ENCODE measurements around the gene ELP2. TPM values are rescaled to one million over a fixed set of nuclear protein-coding genes. Genes with fewer than 3 reads are reported as not detected.

The ELP2 gene
- total and polyA plus RNA-seq, 2 of the 8 experiments (the other 6 are each of a cell fraction or from before 2014, with no cell fraction given), result 55.8 to 165 TPM

DNA sequence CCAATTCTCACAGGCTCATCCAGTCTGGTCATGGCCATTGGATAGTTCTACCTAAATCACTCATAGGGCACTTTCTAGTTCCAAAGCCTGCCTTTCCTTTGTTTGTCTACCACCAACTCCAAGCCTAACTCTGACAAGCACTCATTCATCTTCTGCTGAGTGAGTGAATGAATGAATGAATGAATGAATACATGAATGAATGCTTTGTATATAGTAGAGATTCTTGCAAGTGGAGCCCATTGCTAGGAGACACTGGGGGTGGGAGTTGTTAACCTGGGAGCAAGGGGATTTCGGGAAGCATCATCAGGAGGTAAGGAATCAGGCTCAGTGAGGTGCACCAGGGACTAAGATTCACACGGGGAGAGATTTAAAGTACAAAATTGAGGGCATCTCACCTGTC is 54.3 kb downstream of the ELP2 start:
- Histone ChIP-seq H4K20me1 (replicated peaks in 1 of 2; ENCODE audit: control insufficient read depth in 1 of 2, insufficient read depth in 2 of 2, low read length in 2 of 2) (no peaks in the 10 kb centered on the region), H3K4me1 (replicated peaks in 1 of 4; ENCODE audit: control insufficient read depth in 3 of 4, insufficient read depth in 4 of 4, low read length in 3 of 4) (peaks cover 1 to 11% (median 8%) of the 10 kb centered on the region in 4 experiments), H3K79me1 (ENCODE audit: low read depth, low read length) (no peaks in the 10 kb centered on the region), H2AK5ac (ENCODE audit: low read depth, low read length) (no peak overlapping the region), H2BK15ac (ENCODE audit: low read length) (no peak overlapping the region), H3K18ac (ENCODE audit: extremely low read depth, low read length) (no peak overlapping the region), H4K91ac (replicated peaks; ENCODE audit: insufficient read length, low read length) (no peak overlapping the region), H3K4me3 (ENCODE audit: extremely low read depth in 1 of 4, insufficient read depth in 2 of 4, low read depth in 3 of 4, low read length in 4 of 4) (no peak overlapping the region), H2BK12ac (ENCODE audit: low read depth, low read length) (no peak overlapping the region), H3K27ac (ENCODE audit: low read depth, low read length) (no peak overlapping the region), H3K14ac (ENCODE audit: insufficient read length) (no peak overlapping the region), H4K5ac (ENCODE audit: insufficient read length, low read depth, low read length) (no peak overlapping the region), H3K23me2 (ENCODE audit: low read depth, low read length) (peaks cover 15% of the 10 kb centered on the region; the same call in 1 of the 2 replicates), H3K27me3 (replicated peaks in 1 of 4; ENCODE audit: control insufficient read depth in 3 of 4, extremely low read depth in 1 of 4, insufficient read depth in 3 of 4, low read length in 3 of 4) (peaks cover 0 to 38% (median 26%) of the 10 kb centered on the region in 4 experiments; a peak in 6 of 7 replicates), H3K9me3 (ENCODE audit: insufficient read depth in 2 of 2, low read depth in 1 of 2, low read length in 1 of 2) (no peaks in the 10 kb centered on the region), H3K79me2 (ENCODE audit: control insufficient read depth in 1 of 2, insufficient read depth in 2 of 2, low read length in 2 of 2) (peaks cover 0 to 1% of the 10 kb centered on the region in 2 experiments; a peak in 1 of 4 replicates), H3K4ac (replicated peaks; ENCODE audit: insufficient read length, low read depth, low read length) (no peak overlapping the region), H4K8ac (ENCODE audit: extremely low read depth, insufficient read depth, low read length) (no peak overlapping the region), H3K9ac (replicated peaks in 1 of 4; ENCODE audit: extremely low read depth in 1 of 4, low read depth in 3 of 4, low read length in 3 of 4) (no peak overlapping the region), H3K4me2 (ENCODE audit: insufficient read depth in 1 of 2, low read depth in 2 of 2, low read length in 2 of 2) (no peak overlapping the region), H3K36me3 (ENCODE audit: control insufficient read depth in 2 of 4, insufficient read depth in 4 of 4, low read length in 3 of 4) (no peaks in the 10 kb centered on the region), H2BK20ac (ENCODE audit: low read length) (no peak overlapping the region), H2BK5ac (ENCODE audit: low read depth, low read length) (no peak overlapping the region), H2BK120ac (replicated peaks; ENCODE audit: low read depth, low read length) (no peak overlapping the region), H2AFZ (ENCODE audit: low read length) (no peak overlapping the region), H3K56ac (replicated peaks; ENCODE audit: insufficient read length, low read depth, low read length) (no peak overlapping the region), H3K23ac (ENCODE audit: insufficient read length) (no peak overlapping the region)
- ChIA-PET CTCF (ENCODE audit: partially characterized antibody) (interaction anchor here (6.7 kb wide), 1 partner anchor 100 kb away, joined by 35 read pairs; no protein-coding TSS in a partner anchor), POLR2A (ENCODE audit: partially characterized antibody) (interaction anchor here (0.6 to 6.6 kb wide), 4 partner anchors 15 to 103 kb away, joined by 3 to 56 read pairs (median 4); no protein-coding TSS in a partner anchor)
- no peak for FAIRE-seq
- DNase-seq (ENCODE audit: low read depth in 1 of 2, low spot score in 2 of 2), result no peak
- 89% methylated on average over 2 of the region's 2 CpGs; no CpG with 5 or more reads in 1 of the 2 experiments for WGBS, 2 experiments (ENCODE audit: extremely low coverage in 1 of 2, insufficient coverage in 1 of 2, insufficient read length in 1 of 2, insufficient replicate concordance in 2 of 2, low coverage in 1 of 2, low lambda C conversion rate in 2 of 2, missing lambda C conversion rate in 1 of 2)
- no peak for TF ChIP-seq SP1 (IDR thresholded peaks at IDR 0.05; ENCODE audit: low read depth, low read length)
- TF ChIP-seq, protein P1, sequence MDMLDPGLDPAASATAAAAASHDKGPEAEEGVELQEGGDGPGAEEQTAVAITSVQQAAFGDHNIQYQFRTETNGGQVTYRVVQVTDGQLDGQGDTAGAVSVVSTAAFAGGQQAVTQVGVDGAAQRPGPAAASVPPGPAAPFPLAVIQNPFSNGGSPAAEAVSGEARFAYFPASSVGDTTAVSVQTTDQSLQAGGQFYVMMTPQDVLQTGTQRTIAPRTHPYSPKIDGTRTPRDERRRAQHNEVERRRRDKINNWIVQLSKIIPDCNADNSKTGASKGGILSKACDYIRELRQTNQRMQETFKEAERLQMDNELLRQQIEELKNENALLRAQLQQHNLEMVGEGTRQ (IDR thresholded peaks at IDR 0.05; ENCODE audit: low read length), result no peak
- no peak for TF ChIP-seq CBX8 (IDR thresholded peaks at IDR 0.05; ENCODE audit: borderline replicate concordance, low read depth, low read length)
- no peak for TF ChIP-seq TAF1 (IDR thresholded peaks at IDR 0.05; ENCODE audit: low read depth, low read length)
- no peak for TF ChIP-seq SUZ12 (IDR thresholded peaks at IDR 0.05; ENCODE audit: low read length)
- TF ChIP-seq TBP (IDR thresholded peaks at IDR 0.05; ENCODE audit: low read depth, low read length), result no peak
- TF ChIP-seq, protein P2, sequence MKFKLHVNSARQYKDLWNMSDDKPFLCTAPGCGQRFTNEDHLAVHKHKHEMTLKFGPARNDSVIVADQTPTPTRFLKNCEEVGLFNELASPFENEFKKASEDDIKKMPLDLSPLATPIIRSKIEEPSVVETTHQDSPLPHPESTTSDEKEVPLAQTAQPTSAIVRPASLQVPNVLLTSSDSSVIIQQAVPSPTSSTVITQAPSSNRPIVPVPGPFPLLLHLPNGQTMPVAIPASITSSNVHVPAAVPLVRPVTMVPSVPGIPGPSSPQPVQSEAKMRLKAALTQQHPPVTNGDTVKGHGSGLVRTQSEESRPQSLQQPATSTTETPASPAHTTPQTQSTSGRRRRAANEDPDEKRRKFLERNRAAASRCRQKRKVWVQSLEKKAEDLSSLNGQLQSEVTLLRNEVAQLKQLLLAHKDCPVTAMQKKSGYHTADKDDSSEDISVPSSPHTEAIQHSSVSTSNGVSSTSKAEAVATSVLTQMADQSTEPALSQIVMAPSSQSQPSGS (IDR thresholded peaks at IDR 0.05; ENCODE audit: low read length), result no peak
- TF ChIP-seq, protein P3, sequence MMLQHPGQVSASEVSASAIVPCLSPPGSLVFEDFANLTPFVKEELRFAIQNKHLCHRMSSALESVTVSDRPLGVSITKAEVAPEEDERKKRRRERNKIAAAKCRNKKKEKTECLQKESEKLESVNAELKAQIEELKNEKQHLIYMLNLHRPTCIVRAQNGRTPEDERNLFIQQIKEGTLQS (IDR thresholded peaks at IDR 0.05; ENCODE audit: insufficient read depth, low read depth, low read length), result no peak
- TF ChIP-seq JUND (IDR thresholded peaks at IDR 0.05; ENCODE audit: low read length), result no peak
- TF ChIP-seq GABPA (IDR thresholded peaks at IDR 0.05; ENCODE audit: borderline replicate concordance, insufficient read depth, low read length), result no peak
- no peak for TF ChIP-seq BCL11A (IDR thresholded peaks at IDR 0.05; ENCODE audit: low read depth in 2 of 2, low read length in 2 of 2)
